GM10248 (cell line): ENCODE measurements around the gene TMEM229B.

Experiments used
- CTCF ChIA-PET: fragments of 300-600 bp; sonication (Branson Sonifier 250); formaldehyde crosslinking; extraction: SDS; loops from one replicate; lab custom pipeline; 2021; ENCODE audit warnings: antibody characterized with exemption; lab: Yijun Ruan, JAX
- POLR2A ChIA-PET: fragments of 350-650 bp; sonication (Branson Sonifier 250); formaldehyde crosslinking; extraction: SDS; loops from one replicate; lab custom pipeline; 2020; ENCODE audit warnings: antibody characterized with exemption; lab: Yijun Ruan, JAX
- DNase-seq: peaks from one replicate; pipeline ENCODE4 v3.0.0; 2012; ENCODE audit errors: extremely low spot score
- CTCF ChIP-seq: IDR thresholded peaks from 2 replicates; pipeline ENCODE4 v1.5.1; 2012; ENCODE audit warnings: mild to moderate bottlenecking, low read depth; ENCODE audit errors: extremely low read depth, missing control alignments, control extremely low read depth

The TMEM229B gene

GRCh38 chr14:67486890-67487289, 1.6 kb downstream of the TMEM229B start:
- CTCF ChIA-PET, result interaction anchor here (0.8 to 1.8 kb wide), 6 partner anchors 14 to 1128 kb away, joined by 3 to 7 read pairs (median 4); no protein-coding TSS in a partner anchor
- no peak for DNase-seq
- POLR2A ChIA-PET, result no interaction called here
- no peak for TF ChIP-seq CTCF

- DNase-seq, result no peak
- POLR2A ChIA-PET, result no interaction called here
Measured at GRCh38 chr14:67485501-67486095, 2.9 kb downstream of the TMEM229B start.

GRCh38 chr14:67483579-67484285, 4.8 kb downstream of the TMEM229B start:
- TF ChIP-seq CTCF, result no peak
- ChIA-PET POLR2A (no interaction called here), CTCF (no interaction called here)
- DNase-seq, result no peak

More at GRCh38 chr14:67485501-67486095, 2.9 kb downstream of the TMEM229B start:
- CTCF ChIA-PET, result interaction anchor here (0.7 kb wide), 1 partner anchor 64 kb away, joined by 3 read pairs; no protein-coding TSS in a partner anchor
- no peak for TF ChIP-seq CTCF

- CTCF ChIA-PET, result interaction anchor here (0.8 kb wide), 1 partner anchor 54 kb away, joined by 3 read pairs; no protein-coding TSS in a partner anchor
- DNase-seq, result no peak
- TF ChIP-seq CTCF, result no peak
- POLR2A ChIA-PET, result no interaction called here
Measured at GRCh38 chr14:67482231-67483164, 6.0 kb downstream of the TMEM229B start.

GRCh38 chr14:67480011-67480410, 8.5 kb downstream of the TMEM229B start:
- ChIA-PET POLR2A (no interaction called here), CTCF (interaction anchor here (1.5 kb wide), 2 partner anchors 18 to 30 kb away, joined by 3 to 4 read pairs; no protein-coding TSS in a partner anchor)
- TF ChIP-seq CTCF, result no peak
- DNase-seq, result no peak

GRCh38 chr14:67478800-67479084, 9.8 kb downstream of the TMEM229B start:
- ChIA-PET POLR2A (no interaction called here), CTCF (no interaction called here)
- no peak for DNase-seq
- no peak for TF ChIP-seq CTCF
